GM21381 (cell line): ENCODE data around the gene SMCHD1.
A peak's percentile ranks its signal among the peaks of the same experiment; 100 is the strongest.
"Not testable (repeated sequence)": the region's sequence is repeated elsewhere in the genome, so short reads cannot be mapped to it uniquely, and the experiment has no call there.

ENCODE experiments used
- ATAC-seq: cut with Tn5 transposase; IDR thresholded peaks from one replicate; pipeline ENCODE4 v1.9.1; 2021; ENCODE audit warnings: mild to moderate bottlenecking, moderate library complexity; ENCODE audit not compliant: unreplicated experiment

The SMCHD1 gene

DNA sequence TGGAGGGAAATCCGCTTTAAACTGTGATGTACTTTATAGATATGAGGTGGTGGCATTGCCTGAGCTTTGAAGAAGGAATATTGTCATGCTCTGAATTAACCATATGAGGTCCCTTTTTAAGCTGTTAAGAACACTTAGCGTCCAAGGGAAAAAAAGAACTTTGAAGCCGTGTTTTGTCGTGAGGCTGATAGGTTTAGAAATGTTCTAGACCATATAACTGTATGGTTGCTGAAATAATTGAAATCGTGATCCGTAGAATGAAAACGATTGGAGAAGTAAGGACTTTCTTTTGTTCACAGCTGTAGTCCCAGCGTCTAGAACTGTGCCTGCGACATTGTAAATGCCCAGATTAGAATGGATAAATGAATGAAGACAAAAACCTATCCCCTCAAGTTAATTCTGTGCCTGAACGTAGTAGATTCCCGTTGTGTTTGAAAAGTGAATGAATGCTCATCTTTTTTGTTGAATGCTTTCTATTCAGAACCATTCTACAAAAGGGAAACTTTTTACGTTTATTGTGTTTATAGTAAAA is 1.5 kb downstream of the SMCHD1 start:
- ATAC-seq = no peak

DNA sequence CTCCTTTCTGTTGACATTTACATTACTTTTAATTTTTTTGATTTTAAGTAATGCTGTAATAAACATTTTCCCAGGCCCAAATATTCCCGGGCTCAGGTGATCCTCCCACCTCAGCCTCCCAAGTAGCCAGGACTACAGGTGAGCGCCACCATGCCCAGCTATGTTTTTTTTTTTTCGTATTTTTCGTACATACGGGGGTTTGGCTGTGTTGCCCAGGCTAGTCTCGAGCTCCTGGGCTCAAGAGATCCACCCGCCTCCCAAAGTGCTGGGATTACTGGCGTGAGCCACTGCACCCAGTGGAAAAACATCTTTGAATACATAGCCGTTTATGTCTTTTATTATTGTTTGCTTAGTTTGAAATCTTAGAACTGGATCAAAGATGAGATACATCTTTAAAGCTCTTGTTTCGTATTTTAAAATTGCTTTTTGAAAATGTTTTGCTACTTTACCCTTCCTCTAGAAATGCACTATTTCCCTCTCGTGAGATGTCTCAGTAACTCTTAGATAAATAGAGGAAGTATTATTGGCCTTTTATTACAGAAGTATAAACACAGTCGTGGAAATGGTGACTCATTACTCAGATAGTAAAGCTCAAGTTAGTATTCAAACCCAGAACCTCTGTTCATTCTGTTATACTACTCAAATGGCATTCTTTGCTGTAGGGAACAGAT is 2.4 kb downstream of the SMCHD1 start:
- ATAC-seq = no peak

GRCh38 chr18:2660849-2661248 is 5.3 kb downstream of the SMCHD1 start:
- not testable (repeated sequence) for ATAC-seq

- not testable (repeated sequence) for ATAC-seq
Measured at GRCh38 chr18:2662288-2662687, 6.8 kb downstream of the SMCHD1 start.

GRCh38 chr18:2662990-2663389 is 7.5 kb downstream of the SMCHD1 start:
- ATAC-seq = no peak

DNA sequence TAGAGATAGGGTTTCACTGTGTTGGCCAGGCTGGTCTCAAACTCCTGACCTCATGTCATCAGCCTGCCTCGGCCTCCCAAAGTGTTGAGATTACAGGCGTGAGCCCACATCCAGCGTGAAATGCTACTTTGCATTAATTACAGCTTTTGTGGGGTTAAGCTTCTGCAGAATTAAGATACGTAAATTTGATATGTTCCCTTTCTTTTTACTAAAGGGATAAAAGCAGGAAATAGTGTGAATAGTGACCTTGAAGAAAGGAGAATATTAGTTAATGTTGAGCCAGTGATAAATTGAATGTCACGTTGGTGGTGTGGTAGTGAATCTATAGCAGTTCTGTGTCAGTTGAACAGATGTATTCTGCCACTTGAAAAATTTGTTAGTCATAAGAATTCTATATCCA is 16.9 kb downstream of the SMCHD1 start:
- ATAC-seq = no peak

- no peak for ATAC-seq
Measured at GRCh38 chr18:2672872-2673271, 17.3 kb downstream of the SMCHD1 start.

DNA sequence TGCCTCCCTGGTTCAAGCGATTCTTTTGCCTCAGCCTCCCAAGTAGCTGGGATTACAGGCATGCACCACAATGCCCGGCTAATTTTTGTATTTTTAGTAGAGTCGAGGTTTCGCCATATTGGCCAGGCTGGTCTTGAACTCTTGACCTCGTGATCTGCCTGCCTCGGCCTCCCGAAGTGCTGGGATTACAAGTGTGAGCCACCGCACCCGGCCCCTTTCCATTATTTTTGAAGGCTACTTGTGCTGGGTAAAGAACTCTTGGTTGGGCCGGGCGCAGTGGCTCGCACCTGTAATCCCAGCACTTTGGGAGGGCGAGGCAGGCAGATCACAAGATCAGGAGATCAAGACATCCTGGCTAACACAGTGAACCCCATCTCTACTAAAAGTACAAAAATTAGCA is 23.4 kb downstream of the SMCHD1 start:
- not testable (repeated sequence) for ATAC-seq

GRCh38 chr18:2680216-2680792 is 24.8 kb downstream of the SMCHD1 start:
- no peak for ATAC-seq

- ATAC-seq = no peak
Measured at GRCh38 chr18:2681993-2682603, 26.6 kb downstream of the SMCHD1 start.

- ATAC-seq = no peak
Measured at GRCh38 chr18:2683055-2683454, 27.5 kb downstream of the SMCHD1 start.

DNA sequence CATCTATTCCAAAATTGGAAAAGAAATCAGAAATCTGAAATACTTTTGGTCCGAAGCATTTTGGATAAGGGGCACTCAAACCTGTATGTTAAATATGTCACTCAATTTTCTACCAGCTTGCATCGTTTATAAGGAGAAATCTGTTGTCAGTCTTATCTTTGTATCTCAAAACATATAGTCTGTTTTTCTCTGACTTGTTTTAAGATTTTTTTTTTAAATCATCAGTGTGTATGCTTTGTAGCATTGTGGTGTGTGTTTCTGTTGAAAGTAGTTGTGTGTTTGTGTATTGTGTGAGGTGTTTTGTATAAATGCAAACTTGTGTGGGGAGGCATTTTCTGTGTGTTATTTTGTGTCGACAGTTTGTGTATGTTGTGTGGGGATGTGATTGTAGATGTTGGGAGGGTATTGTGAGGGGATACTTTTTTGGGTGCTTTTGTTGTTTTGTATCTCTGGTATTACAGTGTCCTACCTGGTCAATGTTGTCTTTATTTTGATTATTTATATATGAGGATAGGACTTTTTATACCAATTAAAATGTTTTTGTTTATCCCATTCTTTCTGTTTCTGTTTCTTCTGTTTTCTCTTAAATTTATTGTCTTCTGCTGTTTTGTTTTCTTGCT is 30.9 kb downstream of the SMCHD1 start:
- no peak for ATAC-seq

GRCh38 chr18:2687390-2688001 is 32.0 kb downstream of the SMCHD1 start:
- ATAC-seq = peak; percentile 71

DNA sequence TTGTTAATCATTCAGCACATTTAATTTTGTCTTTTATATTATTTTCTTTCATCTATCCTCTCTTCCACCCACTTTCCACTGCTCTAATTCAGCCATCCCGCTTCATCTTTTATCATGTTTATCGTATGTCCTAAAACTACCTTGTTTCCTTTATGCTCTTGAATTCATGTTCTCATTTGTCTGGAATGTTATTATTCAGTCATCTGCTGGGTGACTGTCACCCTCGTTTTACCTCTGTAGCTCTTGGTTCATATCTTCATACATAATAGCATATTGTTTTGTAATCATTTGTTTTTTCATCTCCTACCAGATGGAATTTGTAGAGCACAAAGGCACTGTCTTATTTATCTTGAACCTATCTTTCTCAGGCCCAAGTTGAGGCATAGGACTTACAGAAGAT is 37.0 kb downstream of the SMCHD1 start:
- no peak for ATAC-seq

DNA sequence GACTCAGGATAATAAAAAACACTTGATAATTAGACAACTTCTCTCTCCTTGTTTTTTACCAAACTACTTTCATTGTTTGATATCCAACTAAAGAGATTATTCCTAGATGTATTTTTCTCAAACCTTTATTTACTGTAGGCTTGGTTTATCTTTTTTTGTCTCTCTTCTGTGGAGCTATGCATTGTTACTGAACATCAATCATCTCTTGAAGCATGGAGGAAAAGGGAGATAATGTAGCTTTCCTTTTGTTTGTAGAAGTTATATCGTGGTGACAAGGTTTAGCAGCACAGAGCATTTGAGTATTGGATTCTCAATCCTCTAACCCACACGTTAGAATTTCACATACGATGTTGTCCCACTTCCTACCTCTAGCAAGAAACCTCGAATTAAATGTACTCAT is 41.7 kb downstream of the SMCHD1 start:
- no peak for ATAC-seq

- ATAC-seq = no peak
Measured at GRCh38 chr18:2699001-2699400, 43.5 kb downstream of the SMCHD1 start.

- ATAC-seq = no peak
Measured at GRCh38 chr18:2704541-2704940, 49.0 kb downstream of the SMCHD1 start.

DNA sequence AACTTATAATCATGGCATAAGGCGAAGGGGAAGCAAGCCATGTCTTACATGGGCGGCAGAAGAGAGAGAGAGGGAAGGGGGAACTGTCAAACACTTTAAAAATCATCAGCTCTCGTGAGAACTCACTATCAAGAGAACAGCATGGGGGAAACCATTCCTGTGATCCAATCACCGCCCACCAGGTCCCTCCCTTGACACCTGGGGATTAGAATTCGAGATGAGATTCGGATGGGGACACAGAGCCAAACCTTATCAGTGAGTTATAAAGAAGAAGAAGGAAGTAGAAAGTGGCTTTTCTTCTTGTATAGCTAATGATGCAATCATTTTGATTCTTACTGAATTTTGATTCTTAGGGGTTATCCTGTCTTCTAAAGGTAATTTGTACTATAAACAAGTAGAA is 51.4 kb downstream of the SMCHD1 start:
- no peak for ATAC-seq

DNA sequence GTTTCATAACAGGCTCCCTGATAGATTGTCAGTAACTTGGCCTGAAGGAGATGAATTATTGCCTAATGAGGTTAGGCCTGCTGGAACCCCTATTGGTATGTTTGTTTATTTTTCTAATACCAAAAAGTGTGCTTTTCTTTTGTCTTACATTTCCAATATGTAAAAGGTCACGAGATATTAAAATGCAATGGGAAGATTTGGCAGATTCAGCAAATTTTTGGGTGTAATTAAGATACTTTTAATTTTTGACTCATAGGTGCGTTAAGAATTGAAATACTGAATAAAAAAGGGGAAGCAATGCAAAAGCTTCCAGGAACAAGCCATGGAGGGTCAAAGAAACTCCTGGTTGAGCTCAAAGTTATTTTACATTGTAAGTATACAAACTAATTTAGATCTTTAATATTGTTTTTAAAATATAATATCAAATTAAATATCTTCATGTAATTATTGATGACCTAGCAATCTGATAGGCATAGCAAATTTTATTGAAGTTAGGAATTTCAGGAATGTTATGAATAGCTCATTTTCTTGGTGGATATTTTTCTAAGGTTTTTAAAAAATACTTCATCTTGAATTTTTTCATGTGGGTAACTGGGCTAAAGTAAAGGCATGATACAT is 52.1 kb downstream of the SMCHD1 start:
- no peak for ATAC-seq

DNA sequence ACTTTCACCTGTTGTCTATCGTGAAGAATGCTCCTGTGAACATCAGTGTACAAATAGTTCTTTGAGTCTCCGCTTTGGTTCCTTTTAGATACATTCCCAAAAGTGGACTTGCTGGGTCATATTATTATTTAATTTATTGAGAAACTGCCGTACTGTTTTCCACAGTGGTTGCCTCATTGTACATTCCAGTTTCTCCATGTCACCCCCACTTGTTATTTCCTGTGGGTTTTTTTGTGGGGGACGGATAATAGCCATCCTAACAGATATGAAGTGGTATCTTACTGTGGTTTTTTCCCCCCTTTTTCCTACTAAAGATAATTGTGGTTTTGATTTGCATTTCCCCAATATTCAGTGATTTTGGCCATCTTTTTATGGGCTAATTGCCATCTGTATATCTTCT is 53.8 kb downstream of the SMCHD1 start:
- no peak for ATAC-seq

GRCh38 chr18:2714140-2714539 is 58.6 kb downstream of the SMCHD1 start:
- ATAC-seq = no peak
